Smooth muscle cell (in vitro differentiated cells): Measurements from ENCODE around the gene GOSR1. TPM values are rescaled to one million over a fixed set of nuclear protein-coding genes. Genes with fewer than 3 reads are reported as not detected.
"Not testable (repeated sequence)": the region's sequence is repeated elsewhere in the genome, so short reads cannot be mapped to it uniquely, and the experiment has no call there.

Source experiments
- DNase-seq: peaks from one replicate; lab custom pipeline; 2025; ENCODE audit not compliant: unreplicated experiment; lab: John Stamatoyannopoulos, UW
- H2AFZ ChIP-seq: fragments of 200-600 bp; sonication (generic); 2 replicates; pipeline ENCODE4 v1.6.0; 2016; ENCODE audit warnings: antibody characterized with exemption, low read depth, mild to moderate bottlenecking
- H3F3A ChIP-seq: fragments of 200-600 bp; sonication (generic); 2 replicates; pipeline ENCODE4 v1.6.0; 2017; ENCODE audit warnings: antibody characterized with exemption, low read depth
- H3K27ac ChIP-seq: fragments of 200-600 bp; sonication (generic); 2 replicates; pipeline ENCODE4 v1.5.1; 2016; ENCODE audit warnings: low read depth, mild to moderate bottlenecking
- H3K27me3 ChIP-seq: fragments of 200-600 bp; sonication (generic); 2 replicates; pipeline ENCODE4 v1.6.1; 2016; ENCODE audit warnings: low read depth, mild to moderate bottlenecking
- H3K36me3 ChIP-seq: fragments of 200-600 bp; sonication (generic); 2 replicates; pipeline ENCODE4 v1.5.1; 2016; ENCODE audit warnings: low read depth
- H3K4me1 ChIP-seq: fragments of 200-600 bp; sonication (generic); 2 replicates; pipeline ENCODE4 v1.5.1; 2016; ENCODE audit warnings: low read depth
- H3K4me2 ChIP-seq: fragments of 200-600 bp; sonication (generic); 2 replicates; pipeline ENCODE4 v1.6.0; 2016; ENCODE audit warnings: mild to moderate bottlenecking
- H3K4me3 ChIP-seq: fragments of 200-600 bp; sonication (generic); 2 replicates; pipeline ENCODE4 v1.5.1; 2016; ENCODE audit warnings: mild to moderate bottlenecking
- H3K79me2 ChIP-seq: fragments of 200-600 bp; sonication (generic); 2 replicates; pipeline ENCODE4 v1.6.0; 2016; ENCODE audit warnings: low read depth, mild to moderate bottlenecking
- H3K9ac ChIP-seq: fragments of 200-600 bp; sonication (generic); 2 replicates; pipeline ENCODE4 v1.6.0; 2016; ENCODE audit warnings: low read depth
- H3K9me3 ChIP-seq: fragments of 200-600 bp; sonication (generic); replicated peaks from 2 replicates; pipeline ENCODE4 v1.5.1; 2016; ENCODE audit warnings: low read depth
- H4K20me1 ChIP-seq: fragments of 200-600 bp; sonication (generic); 2 replicates; pipeline ENCODE4 v1.6.0; 2016; ENCODE audit warnings: low read depth
- CTCF ChIP-seq: fragments of 200-600 bp; sonication (generic); IDR thresholded peaks from 2 replicates; pipeline ENCODE4 v1.5.1; 2017; ENCODE audit warnings: borderline replicate concordance, mild to moderate bottlenecking, antibody characterized with exemption; ENCODE audit not compliant: insufficient read depth, poor library complexity, severe bottlenecking
- WGBS: methylation state at CpG from one replicate; pipeline ENCODE4 v1.1.7; 2016; ENCODE audit warnings: low lambda C conversion rate; 5-methylcytosine and 5-hydroxymethylcytosine counted together
- polyA plus RNA-seq: library from polyadenylated mRNA; unstranded; fragments of >200 nt; fragmentation: Nextera tagmentation; extraction: Ambion mirVana; gene quantifications from 2 replicates; pipeline ENCODE4 v1.2.1, GENCODE V29; 2016
- total RNA-seq: library from RNA; depleted of rRNA; stranded (reverse); fragments of >200 nt; gene quantifications from 2 replicates; pipeline ENCODE4 v1.2.3, GENCODE V29; 2014

Gene GOSR1
- total and polyA plus RNA-seq, 2 experiments from 2014 or later, result 48.3 to 81.0 TPM

GRCh38 chr17:30571921-30572320 is 94.7 kb downstream of the GOSR1 start:
- Histone ChIP-seq H3K27ac (no peak overlapping the region), H3K4me1 (no peaks in the 10 kb centered on the region), H4K20me1 (no peaks in the 10 kb centered on the region), H2AFZ (no peak overlapping the region), H3K9me3 (no peaks in the 10 kb centered on the region), H3K4me2 (no peak overlapping the region), H3K9ac (no peak overlapping the region), H3K27me3 (no peaks in the 10 kb centered on the region), H3K36me3 (no peaks in the 10 kb centered on the region), H3K4me3 (no peak overlapping the region), H3F3A (no peaks in the 10 kb centered on the region), H3K79me2 (no peaks in the 10 kb centered on the region)
- TF ChIP-seq CTCF, result no peak
- no peak for DNase-seq
- 76% methylated on average over 7 of the region's 7 CpGs for WGBS

DNA sequence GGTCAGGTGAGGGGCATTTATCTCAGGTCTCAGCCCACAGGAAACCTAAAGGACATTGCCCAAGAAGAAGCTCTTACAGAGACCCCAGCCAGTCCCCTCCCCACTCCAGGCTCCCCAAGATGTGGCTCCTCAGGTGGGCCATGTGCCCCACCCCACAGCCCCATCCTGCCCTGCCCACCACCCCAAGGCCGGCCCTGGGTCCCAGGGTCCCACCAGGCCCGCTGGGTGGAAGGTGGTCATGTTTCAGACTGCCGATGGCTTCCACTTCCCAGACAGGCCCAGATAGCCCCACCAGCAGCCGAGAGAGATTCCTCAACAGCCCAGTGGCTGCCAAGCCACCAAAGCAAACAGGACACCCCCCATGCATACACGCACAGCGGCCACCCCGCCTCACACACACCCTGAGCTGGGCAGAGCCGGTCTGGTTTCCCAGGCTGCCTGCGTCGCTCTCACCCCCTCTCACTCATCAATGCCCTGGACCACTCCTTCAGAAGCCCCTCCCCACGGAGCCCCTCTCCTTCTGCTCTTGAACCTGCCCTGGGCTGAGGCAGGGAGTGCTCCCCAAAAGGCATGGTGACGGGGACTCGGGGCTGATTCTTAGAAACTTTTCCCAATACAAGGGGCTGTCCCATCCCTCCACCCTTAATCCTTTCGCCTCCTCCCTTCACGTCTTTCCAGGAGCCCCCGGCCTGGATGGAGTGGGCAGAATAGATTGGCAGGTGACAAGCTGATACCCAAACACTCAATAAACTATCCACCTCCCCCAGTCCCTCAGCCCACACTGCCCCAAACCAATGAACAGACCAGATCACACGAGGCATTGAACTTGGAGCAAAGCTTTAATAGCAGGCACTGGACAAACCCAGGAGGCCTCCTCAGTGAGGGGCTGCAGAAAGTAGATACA is 95.7 kb downstream of the GOSR1 start:
- not testable (repeated sequence) for H2AFZ ChIP-seq, H3K27me3 ChIP-seq, H3K36me3 ChIP-seq, H3K4me3 ChIP-seq, H3K4me1 ChIP-seq, H3K79me2 ChIP-seq, H3F3A ChIP-seq, H3K27ac ChIP-seq, H3K4me2 ChIP-seq, H3K9me3 ChIP-seq, DNase-seq, H3K9ac ChIP-seq, H4K20me1 ChIP-seq
- WGBS, result 91% methylated on average over 17 of the region's 17 CpGs

- Histone ChIP-seq H2AFZ (no peak overlapping the region), H3K27me3 (no peaks in the 10 kb centered on the region), H3F3A (no peaks in the 10 kb centered on the region), H3K27ac (no peak overlapping the region), H3K79me2 (no peaks in the 10 kb centered on the region), H3K36me3 (no peaks in the 10 kb centered on the region), H4K20me1 (no peaks in the 10 kb centered on the region), H3K4me1 (no peaks in the 10 kb centered on the region), H3K4me3 (no peak overlapping the region), H3K4me2 (no peak overlapping the region), H3K9ac (no peak overlapping the region), H3K9me3 (no peaks in the 10 kb centered on the region)
- no peak for TF ChIP-seq CTCF
- DNase-seq, result no peak
- WGBS, result 70% methylated on average over 8 of the region's 8 CpGs
Observed at GRCh38 chr17:30573603-30574175, 96.5 kb downstream of the GOSR1 start.

GRCh38 chr17:30574309-30574708 is 97.1 kb downstream of the GOSR1 start:
- not testable (repeated sequence) for H3K4me2 ChIP-seq, H3K36me3 ChIP-seq, DNase-seq, H3K4me1 ChIP-seq, H2AFZ ChIP-seq, H3K9ac ChIP-seq, H3K27me3 ChIP-seq, H3K79me2 ChIP-seq, H3K9me3 ChIP-seq, H4K20me1 ChIP-seq, H3K27ac ChIP-seq, H3F3A ChIP-seq, H3K4me3 ChIP-seq
- WGBS, result 83% methylated on average over 8 of the region's 9 CpGs

GRCh38 chr17:30574806-30575205 is 97.6 kb downstream of the GOSR1 start:
- not testable (repeated sequence) for H2AFZ ChIP-seq, DNase-seq, H4K20me1 ChIP-seq, H3K4me2 ChIP-seq, H3K27me3 ChIP-seq, H3K9me3 ChIP-seq, H3K27ac ChIP-seq, H3K9ac ChIP-seq, H3K36me3 ChIP-seq, H3F3A ChIP-seq, H3K4me3 ChIP-seq, H3K4me1 ChIP-seq, H3K79me2 ChIP-seq
- WGBS, result over 99% methylated on average over 10 of the region's 10 CpGs

GRCh38 chr17:30575648-30576325 is 98.6 kb downstream of the GOSR1 start:
- 93% methylated on average over 17 of the region's 17 CpGs for WGBS
- not testable (repeated sequence) for DNase-seq

More at GRCh38 chr17:30575648-30576325, 98.6 kb downstream of the GOSR1 start:
- H3K27ac ChIP-seq, H3K4me3 ChIP-seq, H3K36me3 ChIP-seq, H3K27me3 ChIP-seq, H3K79me2 ChIP-seq, H3K4me1 ChIP-seq, H3K9me3 ChIP-seq, H3F3A ChIP-seq, H2AFZ ChIP-seq, H3K9ac ChIP-seq, H3K4me2 ChIP-seq, H4K20me1 ChIP-seq: not testable (repeated sequence)
